Measurements from ENCODE around the gene POMT1.

- TF ChIP-seq POLR2A (IDR thresholded peaks at IDR 0.05) (no peak), CTCF (IDR thresholded peaks at IDR 0.05) (no peak), POLR2AphosphoS5 (IDR thresholded peaks at IDR 0.05) (no peak), EP300 (IDR thresholded peaks at IDR 0.05) (no peak)
Observed at GRCh38 chr9:131559421-131560000, 56.8 kb downstream of the POMT1 start.

Measured in upper lobe of left lung (tissue), 4 donors.